ENCODE measurements around the gene KCNQ2.

KCNQ2 gene

DNA sequence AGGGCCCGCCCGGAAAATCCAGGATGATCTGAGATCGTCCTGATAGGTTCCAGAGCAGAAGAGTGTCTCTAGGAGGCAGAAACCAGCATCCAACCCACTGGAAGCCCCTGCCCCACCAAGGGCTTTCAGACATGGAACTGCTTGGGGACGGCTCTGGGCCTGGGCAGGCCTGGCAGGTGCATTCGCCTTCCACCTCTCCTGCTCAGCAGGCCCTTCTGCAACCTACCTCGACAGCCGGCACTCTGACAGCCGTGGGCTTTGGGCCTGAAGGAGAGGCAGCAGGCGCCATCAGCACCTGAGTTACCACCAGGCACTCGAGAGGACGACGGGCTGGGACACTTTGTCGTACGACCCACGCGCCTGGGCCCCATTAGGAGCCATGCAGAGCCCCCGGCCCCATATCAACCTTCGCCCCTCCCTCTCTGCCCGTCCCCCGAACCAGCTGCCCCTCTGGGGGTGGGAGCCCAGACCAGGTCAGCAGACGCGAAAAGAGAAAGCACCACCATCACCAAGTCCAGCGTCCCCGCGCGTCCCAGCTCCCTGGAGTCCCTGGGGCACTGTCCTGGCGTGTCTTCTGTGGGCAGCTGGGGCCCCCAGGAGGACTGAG is 44.6 kb downstream of the KCNQ2 start:
- no peaks in the 10 kb centered on the region for H3K27me3 ChIP-seq (ENCODE audit: control insufficient read depth, low read length)

GRCh38 chr20:63427206-63427605 is 45.2 kb downstream of the KCNQ2 start:
- H3K4me2 ChIP-seq (ENCODE audit: low read length): no peak overlapping the region
- no peaks in the 10 kb centered on the region for H3K9me2 ChIP-seq (replicated peaks; ENCODE audit: control insufficient read depth, low read length)
- TF ChIP-seq EZH2phosphoT487 (IDR thresholded peaks at IDR 0.05; ENCODE audit: borderline replicate concordance, low read length) (no peak), CTCF (IDR thresholded peaks at IDR 0.05; ENCODE audit: low read depth, low read length, poor library complexity, severe bottlenecking) (no peak)
- H3K27me3 ChIP-seq (ENCODE audit: control insufficient read depth, low read length): no peaks in the 10 kb centered on the region
- no peaks in the 10 kb centered on the region for H3F3A ChIP-seq (ENCODE audit: control insufficient read depth, insufficient read depth)
- no peaks in the 10 kb centered on the region for H3K36me3 ChIP-seq (ENCODE audit: control insufficient read depth, low read length)
- H3K4me1 ChIP-seq (ENCODE audit: control insufficient read depth, low read length): no peaks in the 10 kb centered on the region
- H4K20me1 ChIP-seq (ENCODE audit: control insufficient read depth, insufficient read depth, low read depth, low read length): no peaks in the 10 kb centered on the region
- no peak overlapping the region for H3K4me3 ChIP-seq (ENCODE audit: low read length)
- H3K27ac ChIP-seq (ENCODE audit: low read depth, low read length): no peak overlapping the region
- H3K79me2 ChIP-seq (ENCODE audit: control insufficient read depth, low read length): no peaks in the 10 kb centered on the region
- H3K9me3 ChIP-seq (ENCODE audit: control insufficient read depth, insufficient read depth, low read length): no peaks in the 10 kb centered on the region

More for the DNA sequence above, 44.6 kb downstream of the KCNQ2 start:
- H3F3A ChIP-seq (ENCODE audit: control insufficient read depth, insufficient read depth): no peaks in the 10 kb centered on the region
- H3K4me2 ChIP-seq (ENCODE audit: low read length): no peak overlapping the region
- no peaks in the 10 kb centered on the region for H3K4me1 ChIP-seq (ENCODE audit: control insufficient read depth, low read length)
- H4K20me1 ChIP-seq (ENCODE audit: control insufficient read depth, insufficient read depth, low read depth, low read length): no peaks in the 10 kb centered on the region
- no peaks in the 10 kb centered on the region for H3K9me2 ChIP-seq (replicated peaks; ENCODE audit: control insufficient read depth, low read length)
- H3K27ac ChIP-seq (ENCODE audit: low read depth, low read length): no peak overlapping the region
- H3K4me3 ChIP-seq (ENCODE audit: low read length): no peak overlapping the region
- no peak for TF ChIP-seq CTCF (IDR thresholded peaks at IDR 0.05; ENCODE audit: low read depth, low read length, poor library complexity, severe bottlenecking)
- TF ChIP-seq EZH2phosphoT487 (IDR thresholded peaks at IDR 0.05; ENCODE audit: borderline replicate concordance, low read length): no peak
- no peaks in the 10 kb centered on the region for H3K9me3 ChIP-seq (ENCODE audit: control insufficient read depth, insufficient read depth, low read length)
- H3K79me2 ChIP-seq (ENCODE audit: control insufficient read depth, low read length): no peaks in the 10 kb centered on the region
- H3K36me3 ChIP-seq (ENCODE audit: control insufficient read depth, low read length): no peaks in the 10 kb centered on the region

DNA sequence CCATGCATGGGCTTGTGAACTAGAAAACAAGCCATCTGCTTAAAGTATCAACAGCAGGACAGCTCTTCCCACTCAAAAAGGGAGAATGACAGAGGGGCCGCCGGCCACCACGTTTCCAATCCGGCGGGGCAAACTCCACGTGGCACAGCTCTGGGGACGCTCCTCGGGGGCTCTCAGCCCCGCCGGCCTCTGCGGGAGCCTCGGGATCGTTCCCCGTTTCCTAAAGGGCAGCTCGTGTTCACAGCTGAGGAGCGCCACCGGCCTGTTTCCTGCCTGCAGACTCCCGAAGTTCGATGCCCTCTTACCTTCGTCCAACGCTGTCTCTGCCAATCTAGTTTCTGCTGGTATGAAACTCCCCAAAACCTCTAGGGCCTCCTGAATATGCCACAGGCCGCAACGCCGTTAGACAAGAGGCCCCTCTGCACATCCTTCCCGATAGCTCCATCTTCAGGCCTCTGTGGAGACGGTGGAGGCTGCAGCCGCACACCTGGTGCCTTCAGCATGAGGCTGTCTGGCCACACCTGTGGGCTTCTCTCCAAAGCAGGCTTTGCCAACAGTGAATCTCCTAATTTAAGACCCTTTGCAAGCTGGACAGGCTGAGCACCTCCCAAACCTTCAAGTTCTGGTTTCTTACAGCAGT is 46.5 kb downstream of the KCNQ2 start:
- H3F3A ChIP-seq (ENCODE audit: control insufficient read depth, insufficient read depth): no peaks in the 10 kb centered on the region
- H3K9me3 ChIP-seq (ENCODE audit: control insufficient read depth, insufficient read depth, low read length): no peaks in the 10 kb centered on the region
- no peak overlapping the region for H3K27ac ChIP-seq (ENCODE audit: low read depth, low read length)
- H3K27me3 ChIP-seq (ENCODE audit: control insufficient read depth, low read length): no peaks in the 10 kb centered on the region
- no peak overlapping the region for H3K4me2 ChIP-seq (ENCODE audit: low read length)
- H3K79me2 ChIP-seq (ENCODE audit: control insufficient read depth, low read length): no peaks in the 10 kb centered on the region
- no peaks in the 10 kb centered on the region for H4K20me1 ChIP-seq (ENCODE audit: control insufficient read depth, insufficient read depth, low read depth, low read length)
- H3K4me3 ChIP-seq (ENCODE audit: low read length): no peak overlapping the region
- TF ChIP-seq CTCF (IDR thresholded peaks at IDR 0.05; ENCODE audit: low read depth, low read length, poor library complexity, severe bottlenecking): no peak
- TF ChIP-seq EZH2phosphoT487 (IDR thresholded peaks at IDR 0.05; ENCODE audit: borderline replicate concordance, low read length): no peak
- H3K9me2 ChIP-seq (replicated peaks; ENCODE audit: control insufficient read depth, low read length): no peaks in the 10 kb centered on the region
- H3K36me3 ChIP-seq (ENCODE audit: control insufficient read depth, low read length): no peaks in the 10 kb centered on the region
- no peaks in the 10 kb centered on the region for H3K4me1 ChIP-seq (ENCODE audit: control insufficient read depth, low read length)
